ENCODE data around the gene BTAF1.

Gene BTAF1

DNA sequence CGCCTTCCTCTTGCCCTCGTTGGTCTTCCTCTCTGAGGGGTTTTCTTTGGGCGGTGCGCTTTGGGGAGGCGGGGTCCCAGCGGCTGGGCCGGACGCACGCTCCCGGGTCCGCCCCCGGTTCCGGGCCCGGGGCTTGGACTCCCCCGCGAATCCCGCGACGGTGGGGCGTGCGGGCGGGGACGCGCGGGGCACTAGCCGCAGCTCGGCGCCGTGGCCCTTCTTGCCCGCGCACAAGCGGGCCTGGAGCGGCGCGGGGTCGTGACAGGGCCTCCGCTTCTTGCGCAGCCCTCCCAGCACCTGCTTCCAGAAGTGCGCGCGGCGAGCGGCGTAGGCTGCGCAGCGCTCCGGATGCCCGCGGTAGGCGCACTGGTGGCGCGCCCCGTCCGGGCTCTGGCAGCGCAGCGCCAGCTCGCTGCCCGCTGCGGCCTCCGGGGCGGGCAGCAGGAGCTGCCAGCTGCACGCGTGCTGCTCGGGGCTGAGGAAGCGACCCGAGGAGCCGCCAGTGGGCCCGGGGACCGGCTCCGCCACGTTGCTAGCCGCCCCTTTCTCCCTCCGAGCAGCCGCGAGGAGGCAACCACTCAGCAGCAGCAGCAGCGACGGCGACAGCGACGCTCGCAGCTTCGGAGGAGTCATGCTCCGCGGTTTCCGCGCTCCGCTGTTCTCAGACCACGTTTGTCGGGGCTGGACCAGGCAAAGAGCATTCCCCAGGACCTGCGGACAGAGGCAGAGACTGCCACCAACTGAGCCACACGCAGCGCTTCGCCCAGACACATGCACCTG is 15.0 kb upstream of the BTAF1 start:
- peak; percentile 88 for DNase-seq

DNA sequence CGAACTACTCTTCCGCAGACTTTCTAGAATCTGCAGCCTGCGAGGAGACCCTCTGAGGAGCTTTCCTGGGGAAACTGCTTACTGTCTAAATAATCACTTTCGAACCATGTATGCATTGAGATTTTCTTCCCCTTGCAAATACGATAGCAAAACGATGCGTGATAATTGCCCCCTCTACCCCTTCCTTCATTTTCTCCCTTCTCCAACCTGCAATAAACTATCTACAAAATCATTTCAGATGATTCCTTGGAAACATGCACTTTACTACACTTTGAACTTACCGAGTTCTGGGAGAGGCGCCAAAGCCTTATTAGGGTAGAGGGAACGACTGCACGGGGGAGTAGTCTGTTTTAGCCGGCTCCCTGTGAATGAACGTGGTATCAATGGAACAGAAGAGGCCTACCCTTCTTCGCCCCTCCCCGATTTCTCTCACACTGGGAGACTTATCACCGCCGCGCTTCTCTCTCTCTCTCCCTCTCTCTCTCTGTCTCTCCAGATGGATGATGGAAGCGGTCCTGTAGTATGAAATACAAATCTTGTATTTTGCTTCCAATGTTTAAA is 14.4 kb upstream of the BTAF1 start, which contains the start of gene FGFBP3:
Gene FGFBP3, minus strand, starts transcription at position 370 of the 561 bp plus-strand sequence. CDS start 517 bp downstream, outside the sequence.
- DNase-seq = peak; percentile 72

DNA sequence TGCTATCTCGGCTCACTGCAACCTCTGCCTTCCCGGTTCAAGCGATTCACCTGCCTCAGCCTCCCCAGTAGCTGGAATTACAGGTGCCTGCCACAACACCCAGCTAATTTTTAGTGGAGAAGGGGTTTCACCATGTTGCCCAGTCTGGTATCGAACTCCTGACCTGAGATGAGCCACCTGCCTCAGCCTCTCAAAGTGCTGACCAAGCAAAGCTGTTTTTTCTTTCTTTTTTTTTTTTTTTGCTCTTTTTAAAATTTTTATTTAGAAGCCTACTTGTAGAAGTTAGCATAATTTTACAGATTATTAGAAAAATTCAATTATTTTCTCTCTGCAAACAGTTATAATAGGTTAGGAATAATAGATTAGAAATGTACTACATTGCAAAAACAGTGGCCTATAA is 13.1 kb upstream of the BTAF1 start:
- DNase-seq = no peak

DNA sequence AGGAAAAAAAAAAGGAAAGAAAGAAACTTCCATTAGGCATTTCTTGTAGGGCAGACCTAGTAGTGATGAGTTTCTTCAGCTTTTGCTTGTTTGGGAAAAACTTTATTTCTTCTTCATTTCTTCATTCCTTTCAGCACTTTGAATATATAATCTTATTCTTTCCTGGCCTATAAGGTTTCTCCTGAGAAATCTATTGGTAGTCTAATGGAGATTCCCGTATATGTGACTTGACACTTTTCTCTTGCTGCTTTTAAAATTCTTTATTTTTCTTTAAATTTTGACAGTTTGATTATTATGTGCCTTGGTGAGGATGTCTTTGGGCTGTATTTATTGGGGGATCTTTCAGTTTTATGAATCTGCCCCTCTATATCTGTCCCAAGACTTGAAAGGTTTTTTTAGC is 3.9 kb upstream of the BTAF1 start:
- no peak for DNase-seq

DNA sequence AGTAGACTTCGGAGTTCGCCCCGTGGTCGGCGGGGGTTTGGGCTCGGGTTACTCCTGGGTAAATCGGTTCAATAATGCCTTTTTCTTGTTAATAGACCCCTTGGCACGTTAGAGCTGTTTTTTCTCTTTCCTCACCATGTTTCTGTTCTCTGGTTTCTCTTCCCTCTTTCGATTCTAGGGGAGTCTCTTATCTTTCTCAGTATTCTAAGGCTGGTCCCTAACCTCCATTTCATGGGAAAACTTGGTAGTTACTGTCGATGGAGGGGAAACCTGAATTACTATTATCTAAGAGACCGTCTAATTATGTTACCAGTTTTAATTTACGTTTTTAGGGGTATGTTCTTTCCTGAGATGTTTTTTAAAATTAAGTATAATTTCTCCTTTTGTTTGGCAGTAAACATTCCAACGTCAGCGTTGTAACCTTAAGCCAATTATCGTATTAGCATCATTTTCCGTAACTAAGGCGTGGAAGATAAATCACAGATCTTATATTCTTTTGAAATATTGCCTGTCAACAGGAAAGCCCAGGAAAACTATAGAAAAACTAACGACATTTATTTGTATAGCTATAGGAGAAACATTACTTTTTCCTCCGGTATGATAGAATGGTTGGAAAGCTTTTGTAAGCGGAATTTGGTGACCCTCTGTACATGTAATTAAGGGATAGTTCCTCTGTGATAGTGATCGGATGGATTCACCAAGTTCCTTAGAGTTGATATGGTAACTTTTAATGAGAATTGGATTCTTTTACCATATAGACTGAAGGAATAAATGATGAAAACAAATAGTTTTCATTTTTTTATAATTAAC is 847 bp downstream of the BTAF1 start:
- no peak for DNase-seq

DNA sequence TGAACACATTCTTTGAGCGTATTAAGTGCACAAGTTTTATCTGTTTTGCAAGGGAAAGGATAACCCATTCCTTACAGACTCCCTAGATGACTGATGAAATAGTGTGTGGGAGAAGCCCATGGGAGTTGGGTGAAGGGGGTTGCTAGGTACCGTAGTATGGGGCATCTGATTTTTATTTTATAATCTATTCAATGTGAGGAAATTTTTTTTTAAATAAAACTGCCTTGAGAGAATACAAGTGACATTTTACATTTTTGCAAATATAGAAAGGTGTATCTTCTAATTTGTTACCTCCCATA is 1.4 kb downstream of the BTAF1 start:
- no peak for DNase-seq

DNA sequence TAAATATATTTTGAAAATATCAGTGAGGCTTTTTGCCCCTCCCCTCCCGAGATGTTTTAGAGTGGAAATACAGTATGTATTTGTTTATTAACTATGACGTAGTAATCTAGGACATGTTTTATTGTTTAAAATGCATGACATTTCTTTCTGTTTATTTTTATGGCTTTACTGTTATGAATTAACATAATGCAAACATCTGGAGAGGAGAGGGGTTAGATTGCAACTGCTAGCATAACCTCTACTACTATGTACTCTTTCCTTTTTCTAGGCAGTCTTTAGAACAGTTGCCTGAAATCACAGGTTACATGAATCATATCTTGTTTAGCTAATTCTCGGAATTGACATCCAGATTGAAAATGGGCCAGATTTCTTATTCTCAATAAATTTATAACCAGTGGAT is 7.4 kb downstream of the BTAF1 start:
- DNase-seq = no peak

DNA sequence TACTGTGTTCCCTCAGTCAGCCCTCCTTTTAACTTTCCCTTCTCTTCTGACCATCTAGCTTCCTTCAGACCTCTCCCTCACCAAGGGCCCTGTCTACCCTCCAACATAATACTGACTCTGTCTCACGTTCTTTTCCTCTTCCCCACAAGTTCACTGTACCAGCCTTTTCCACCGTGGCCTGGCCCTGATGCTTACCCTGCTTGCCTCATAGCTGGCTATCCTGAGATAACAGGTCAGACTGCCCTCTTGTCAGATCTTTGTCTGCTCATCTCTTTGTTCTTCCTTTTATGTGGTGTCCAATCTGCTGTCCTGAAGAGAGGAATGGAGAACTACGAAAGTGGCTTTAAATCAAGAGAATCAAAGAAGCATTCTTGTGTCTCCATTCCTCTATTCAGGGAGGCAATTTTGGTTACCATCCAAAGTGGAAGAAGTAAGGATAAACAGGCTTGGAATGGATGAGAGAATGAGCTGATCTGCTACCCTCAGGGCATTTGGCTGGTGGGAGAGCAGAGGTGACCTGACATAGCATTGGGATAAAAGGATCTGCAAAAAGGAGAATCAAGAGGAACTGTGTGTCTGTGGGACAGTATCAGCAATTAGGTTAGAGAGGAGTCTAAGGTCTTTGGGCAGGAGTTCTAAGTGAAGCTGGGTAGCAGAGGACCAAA is 8.1 kb downstream of the BTAF1 start:
- no peak for DNase-seq

DNA sequence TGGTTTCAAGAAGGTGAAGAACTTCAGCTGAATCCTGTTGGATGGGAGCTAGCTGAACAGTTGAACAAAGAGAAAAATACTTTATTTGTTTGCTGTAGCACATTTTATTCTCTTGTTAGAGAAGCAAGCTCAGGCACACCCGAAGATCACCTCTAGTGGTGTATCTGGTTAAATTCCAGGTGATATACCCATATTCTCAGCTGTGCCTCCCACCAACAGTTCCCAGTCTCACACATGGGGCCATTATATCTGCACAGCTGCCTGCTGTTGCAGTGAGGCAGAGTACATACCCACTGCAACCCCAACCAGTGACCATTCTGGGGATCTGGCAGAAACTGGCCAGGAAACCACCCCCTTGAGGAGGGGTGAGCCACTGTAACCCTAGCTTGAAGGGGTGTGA is 9.2 kb downstream of the BTAF1 start:
- DNase-seq = no peak

DNA sequence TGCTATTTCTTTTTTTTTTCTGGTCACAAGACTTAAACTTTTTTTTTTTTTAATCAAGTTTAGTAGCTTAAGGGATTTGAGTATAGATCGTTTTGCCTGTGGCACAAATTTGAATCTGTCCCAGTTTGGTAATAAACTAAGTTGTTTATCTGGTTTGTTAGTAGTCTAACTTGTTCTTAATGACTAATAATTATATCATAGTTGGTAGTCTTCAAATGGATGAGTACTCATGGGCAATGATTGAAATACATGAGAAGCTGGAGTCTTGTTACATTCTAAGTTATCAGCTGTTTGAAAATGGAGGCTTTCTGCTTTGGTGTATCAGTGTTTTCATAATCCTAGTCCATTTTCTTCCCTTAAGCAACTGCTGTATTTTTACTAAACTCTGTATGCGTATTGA is 12.3 kb downstream of the BTAF1 start:
- DNase-seq = no peak

DNA sequence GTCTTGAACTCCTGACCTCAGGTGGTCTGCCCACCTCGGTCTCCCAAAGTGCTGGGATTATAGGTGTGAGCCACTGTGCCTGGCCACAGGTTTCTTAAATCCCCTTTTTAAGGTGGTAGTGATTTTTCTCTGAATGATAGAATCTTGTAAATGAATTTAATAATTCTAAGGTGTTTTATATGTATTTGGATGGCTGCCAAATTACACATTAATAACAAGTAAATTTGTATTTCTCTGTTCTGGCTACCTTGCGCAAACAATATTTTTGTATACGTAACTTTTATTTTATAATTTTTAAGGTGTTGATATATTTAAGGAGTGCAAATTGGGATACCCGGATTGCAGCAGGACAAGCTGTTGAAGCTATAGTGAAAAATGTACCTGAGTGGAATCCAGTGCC is 16.1 kb downstream of the BTAF1 start:
- no peak for DNase-seq

DNA sequence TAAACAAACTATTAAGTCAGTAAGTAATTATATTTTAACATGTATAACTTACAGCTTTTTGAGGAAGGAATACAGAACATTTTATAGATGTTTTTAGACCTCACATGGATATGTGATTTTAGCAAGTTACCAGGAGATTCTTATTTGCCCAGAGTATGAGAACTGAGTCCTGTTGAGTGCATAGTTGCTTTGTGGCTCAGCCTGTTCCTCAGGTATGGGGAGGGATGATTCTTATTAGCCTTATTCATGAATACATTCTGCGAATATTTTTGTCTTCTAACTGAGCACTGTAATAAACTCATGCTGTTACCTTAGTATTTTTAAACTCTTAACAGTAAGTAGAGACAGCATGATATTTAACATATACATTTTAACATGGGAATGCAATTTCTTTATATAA is 17.9 kb downstream of the BTAF1 start:
- DNase-seq = no peak

DNA sequence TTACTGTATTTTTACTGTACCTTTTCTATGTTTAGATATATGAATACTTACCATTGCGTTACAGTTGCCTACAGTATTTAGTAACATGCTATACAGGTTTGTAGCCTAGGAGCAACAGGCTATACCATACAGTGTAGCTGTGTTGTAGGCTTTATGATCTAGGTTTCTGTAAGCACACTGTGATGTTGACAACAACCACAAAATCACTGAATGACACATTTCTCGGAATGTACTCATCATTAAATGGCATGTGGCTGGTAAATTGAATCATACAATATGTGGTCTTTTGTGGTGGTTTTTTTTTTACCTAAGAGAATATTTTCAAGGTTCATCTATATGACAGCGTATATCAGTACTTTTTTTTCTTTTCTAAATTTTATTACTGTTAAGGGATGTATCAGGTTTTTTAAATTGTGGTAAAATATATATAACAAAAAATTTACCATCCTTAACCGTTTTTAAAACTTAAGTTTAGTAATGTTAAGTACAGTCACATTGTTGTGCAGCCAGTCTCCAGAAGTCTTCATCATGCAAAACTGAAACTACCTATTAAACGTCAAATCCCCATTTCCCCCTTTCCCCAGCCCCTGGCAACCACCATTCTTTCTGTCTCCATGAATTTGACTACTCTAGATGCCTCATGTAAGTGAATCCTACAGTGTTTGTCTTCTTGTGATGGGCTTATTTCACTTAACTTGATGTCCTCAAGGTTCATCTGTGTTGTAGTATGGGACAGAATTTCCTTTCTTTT is 21.5 kb downstream of the BTAF1 start:
- no peak for DNase-seq

DNA sequence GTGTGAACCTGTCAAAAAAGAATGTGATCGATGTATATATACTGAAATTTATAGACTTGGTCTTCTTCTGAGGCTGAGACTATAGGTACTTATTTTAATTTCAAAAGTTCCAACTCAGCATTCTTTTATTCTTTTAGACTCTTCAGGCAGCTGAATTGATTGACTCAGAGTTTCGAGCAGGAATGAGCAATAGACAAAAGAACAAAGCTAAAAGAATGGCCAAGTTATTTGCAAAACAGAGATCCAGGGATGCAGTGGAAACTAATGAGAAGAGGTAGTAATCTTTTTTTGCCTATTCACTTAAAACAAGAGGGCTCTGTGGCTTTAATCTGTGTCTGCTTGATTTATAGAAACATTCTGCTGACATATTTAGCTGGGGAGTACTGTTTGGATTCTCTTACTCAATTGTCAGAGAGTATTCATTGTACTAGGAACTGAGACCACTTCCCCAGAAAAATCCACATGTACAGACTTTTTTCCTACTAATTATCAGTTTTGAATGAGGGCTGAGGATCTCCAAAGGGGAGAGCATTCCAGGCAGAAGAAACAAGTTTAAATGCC is 30.1 kb downstream of the BTAF1 start:
- no peak for DNase-seq

DNA sequence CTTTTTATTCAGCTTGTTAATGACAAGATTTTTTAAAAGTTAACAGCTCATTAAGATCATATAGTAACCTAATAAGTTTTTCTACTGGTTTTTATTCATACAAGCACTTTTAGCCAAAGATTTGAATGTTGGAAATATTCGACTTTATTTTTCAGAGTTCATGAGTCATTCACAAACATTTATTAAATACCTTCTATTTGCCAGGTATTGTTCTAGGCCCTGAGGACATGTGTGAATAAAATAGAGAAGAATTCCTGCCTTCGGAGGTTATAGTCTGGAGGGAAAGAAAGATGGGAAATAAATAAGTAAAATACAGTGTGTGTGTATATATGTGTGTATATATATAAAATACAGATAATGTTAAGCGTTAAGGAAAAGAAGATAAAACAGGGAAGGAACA is 31.5 kb downstream of the BTAF1 start:
- DNase-seq = no peak

DNA sequence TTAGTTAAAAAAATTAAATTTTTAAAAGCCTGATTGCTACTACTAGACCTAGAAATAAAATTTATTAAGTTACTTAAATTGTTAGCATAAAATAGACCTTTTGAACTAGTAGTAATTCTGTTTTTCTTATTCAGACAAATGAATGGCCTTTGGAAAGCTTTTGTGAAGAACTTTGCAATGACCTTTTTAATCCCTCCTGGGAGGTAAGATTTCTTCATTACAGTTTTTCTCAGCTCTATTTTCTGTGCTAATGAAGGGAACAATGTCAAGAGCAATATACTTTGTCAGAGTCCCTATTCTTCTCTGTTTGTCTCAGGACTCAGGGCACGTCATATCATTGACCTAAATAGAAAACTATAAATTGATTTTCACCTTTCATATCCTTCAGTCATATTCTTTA is 33.5 kb downstream of the BTAF1 start:
- no peak for DNase-seq

DNA sequence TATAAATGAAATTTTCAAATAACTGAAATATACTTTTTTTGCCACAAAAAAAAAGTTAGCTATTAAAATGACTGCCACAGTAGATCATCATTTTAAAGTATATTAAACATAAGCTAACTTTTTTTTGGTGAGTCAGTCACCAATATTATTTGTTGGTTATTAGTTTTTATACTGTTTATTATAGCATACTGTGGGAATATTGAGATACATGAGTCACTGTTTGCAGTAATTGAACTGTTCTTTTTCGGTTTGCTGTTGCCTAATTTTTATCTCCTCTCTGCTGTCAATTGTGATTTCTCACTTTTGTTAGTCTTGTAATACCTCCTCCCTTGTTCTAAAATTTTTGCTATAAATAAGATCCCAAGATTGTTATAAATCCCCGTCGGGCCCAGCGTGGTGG is 45.7 kb downstream of the BTAF1 start:
- no peak for DNase-seq

DNA sequence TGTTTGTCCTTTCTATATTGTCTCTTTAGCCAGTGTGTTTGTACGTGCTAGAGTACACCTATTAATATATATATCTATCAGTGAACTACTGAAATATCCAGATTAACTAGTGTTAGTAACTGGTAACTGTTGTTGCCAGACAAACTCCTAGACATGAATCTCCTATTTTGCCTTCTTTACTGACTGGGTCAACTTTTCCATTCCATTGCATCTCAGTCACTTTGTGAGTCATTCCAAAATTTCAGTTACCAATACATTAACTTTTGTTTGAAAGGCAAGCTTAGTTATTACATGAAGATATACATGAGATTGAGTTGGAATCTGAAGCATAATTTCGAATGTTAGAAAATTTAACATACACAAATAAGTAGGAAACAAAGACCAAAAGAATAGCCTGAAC is 51.4 kb downstream of the BTAF1 start:
- no peak for DNase-seq

DNA sequence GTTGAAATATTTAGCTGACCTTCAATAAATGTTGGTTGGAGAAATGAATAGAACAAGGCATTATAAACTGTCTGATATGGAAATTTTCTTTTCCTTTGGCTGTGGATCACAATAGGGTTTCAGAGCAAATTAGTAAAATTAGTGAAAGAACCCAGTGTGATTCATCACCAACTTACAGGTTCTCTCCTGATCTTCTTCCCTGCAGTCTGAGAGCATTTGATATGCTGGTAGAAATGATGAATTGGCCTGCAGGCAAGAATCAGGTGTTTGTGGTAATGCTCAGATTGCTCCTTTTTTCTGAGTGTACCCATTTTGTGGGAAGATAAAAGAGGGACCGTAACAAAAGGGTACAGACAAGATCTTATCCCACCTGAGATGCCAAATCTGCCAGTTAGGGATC is 51.9 kb downstream of the BTAF1 start:
- no peak for DNase-seq

DNA sequence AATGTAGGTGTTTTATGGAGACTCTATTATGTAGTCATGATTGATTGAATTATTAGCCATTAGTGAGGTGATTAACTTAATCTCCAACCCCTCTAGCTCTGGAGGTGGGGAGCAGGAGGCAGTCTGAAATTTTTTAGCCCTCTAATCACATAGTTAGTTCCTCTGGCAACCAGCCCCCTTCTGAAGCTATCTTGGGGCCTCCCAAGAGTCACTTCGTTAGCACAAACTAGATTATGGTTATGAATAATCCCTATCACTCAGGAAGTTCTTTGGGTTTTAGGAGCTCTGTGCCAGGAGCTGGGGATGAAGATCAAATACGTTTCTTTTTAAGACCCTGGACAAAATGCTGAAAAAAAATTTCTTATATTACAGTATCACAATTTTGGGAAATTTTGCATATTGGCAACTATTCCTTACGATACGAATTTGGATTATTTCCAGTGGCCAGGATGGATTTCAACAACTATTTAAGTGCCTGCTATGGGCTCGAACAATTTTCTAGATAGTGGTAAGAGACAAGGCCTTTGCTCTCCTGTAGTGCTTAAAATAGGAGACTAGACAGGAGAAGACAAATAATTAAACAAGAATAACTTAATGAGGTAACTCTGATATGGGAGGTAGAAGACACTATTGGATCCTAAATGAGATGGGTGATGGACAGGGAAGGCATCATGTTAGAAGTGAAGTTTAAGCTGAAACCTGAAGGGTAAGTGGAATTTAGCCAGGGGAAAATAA is 52.9 kb downstream of the BTAF1 start:
- no peak for DNase-seq

DNA sequence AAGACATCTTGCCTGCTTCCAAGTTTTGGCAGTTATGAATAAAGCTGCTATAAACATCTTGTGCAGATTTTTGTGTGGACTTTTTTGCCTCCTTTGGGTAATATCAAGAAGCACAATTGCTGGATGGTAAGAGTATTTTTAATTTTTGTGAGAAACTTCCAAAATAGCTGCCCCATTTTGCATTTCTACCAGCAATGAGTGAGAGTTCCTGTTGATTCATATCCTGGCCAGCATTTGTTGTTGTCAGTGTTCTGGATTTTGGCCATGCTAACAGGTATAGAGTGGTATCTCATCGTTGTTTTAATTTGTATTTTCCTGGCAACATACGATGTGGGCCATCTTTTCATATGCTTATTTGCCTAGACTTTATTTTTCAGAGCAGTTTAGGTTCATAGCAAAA is 53.9 kb downstream of the BTAF1 start:
- DNase-seq = no peak

DNA sequence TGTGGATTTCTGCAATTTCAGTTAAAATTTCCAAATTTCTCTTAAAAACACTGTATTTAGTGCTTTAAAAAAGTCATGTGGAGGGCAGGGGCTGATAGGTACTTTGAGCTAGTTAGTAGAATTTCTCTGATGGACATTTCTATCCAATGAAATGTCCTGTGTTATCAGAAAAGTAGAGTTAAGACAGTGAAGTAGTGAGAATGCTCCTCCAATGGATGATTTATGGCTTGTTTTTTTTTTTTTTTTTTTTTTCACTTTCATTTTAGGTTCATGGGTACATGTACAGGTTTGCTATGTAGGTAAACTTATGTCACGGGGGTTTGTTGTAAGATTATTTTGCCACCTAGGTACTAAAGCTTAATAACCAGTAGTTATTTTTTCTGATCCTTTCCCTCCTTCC is 55.0 kb downstream of the BTAF1 start:
- DNase-seq = no peak

Data from right forelimb (tissue), 1 donor.